PFSK-1 (cell line): ENCODE results near the gene DHX35.

Source experiments
- FOXP2 ChIP-seq: optimal IDR thresholded peaks from 2 replicates; pipeline ENCODE3; 2011; ENCODE audit warnings: borderline replicate concordance, control low read depth, inconsistent platforms; ENCODE audit not compliant: insufficient read depth; ENCODE audit errors: extremely low read length, extremely low read depth
- POLR2AphosphoS5 ChIP-seq: IDR thresholded peaks from 2 replicates; pipeline ENCODE4 v1.6.1; 2012; ENCODE audit warnings: low read depth, mild to moderate bottlenecking, control low read depth, low read length, moderate library complexity
- REST ChIP-seq, 2 experiments: IDR thresholded peaks; 2 replicates each; pipeline versions ENCODE4 v1.6.1 to v1.8.0; 2011 to 2012; ENCODE audit warnings: low read depth in 2 of 2, low read length in 2 of 2, control low read depth in 1 of 2, inconsistent platforms in 1 of 2, mild to moderate bottlenecking in 1 of 2, moderate library complexity in 1 of 2; ENCODE audit not compliant: insufficient read depth in 1 of 2
- SIN3A ChIP-seq: IDR thresholded peaks from 2 replicates; pipeline ENCODE4 v1.6.1; 2012; ENCODE audit warnings: mild to moderate bottlenecking, low read length, moderate library complexity, borderline replicate concordance; ENCODE audit not compliant: insufficient read depth
- TAF1 ChIP-seq: IDR thresholded peaks from 2 replicates; pipeline ENCODE4 v1.6.1; 2012; ENCODE audit warnings: low read length, control low read depth, borderline replicate concordance; ENCODE audit not compliant: insufficient read depth

Gene DHX35

GRCh38 chr20:38947931-38948362, 14.2 kb upstream of the DHX35 start:
- TF ChIP-seq REST (IDR thresholded peaks at IDR 0.05; ENCODE audit: insufficient read depth in 1 of 2, low read depth in 2 of 2, low read length in 2 of 2) (no peak), POLR2AphosphoS5 (no peak), TAF1 (no peak), FOXP2 (no peak), SIN3A (no peak)

- no peak for TF ChIP-seq POLR2AphosphoS5
- TF ChIP-seq TAF1: no peak
- no peak for TF ChIP-seq REST (IDR thresholded peaks at IDR 0.05; ENCODE audit: insufficient read depth in 1 of 2, low read depth in 2 of 2, low read length in 2 of 2)
- TF ChIP-seq FOXP2: no peak
- TF ChIP-seq SIN3A: no peak
Measured at GRCh38 chr20:38950254-38950653, 11.9 kb upstream of the DHX35 start.

DNA sequence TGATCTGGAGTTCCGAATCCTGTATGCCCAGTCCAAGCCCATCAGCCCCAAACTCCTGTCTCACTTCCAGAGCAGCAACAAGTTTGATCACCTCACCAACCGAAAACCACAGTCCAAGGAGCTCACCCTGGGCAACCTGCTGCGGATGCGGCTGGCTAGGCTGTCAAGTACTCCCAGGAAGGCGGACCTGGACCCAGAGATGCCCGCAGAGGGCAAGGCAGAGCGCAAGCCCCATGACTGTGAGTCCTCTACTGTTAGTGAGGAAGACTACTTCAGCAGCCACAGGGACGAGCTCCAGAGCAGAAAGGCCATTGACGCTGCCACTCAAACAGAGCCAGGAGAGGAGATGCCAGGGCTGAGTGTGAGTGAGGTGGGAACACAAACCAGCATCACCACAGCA, 10.5 kb upstream of the DHX35 start:
- no peak for TF ChIP-seq REST (IDR thresholded peaks at IDR 0.05; ENCODE audit: insufficient read depth in 1 of 2, low read depth in 2 of 2, low read length in 2 of 2)
- no peak for TF ChIP-seq SIN3A
- no peak for TF ChIP-seq FOXP2
- no peak for TF ChIP-seq TAF1
- no peak for TF ChIP-seq POLR2AphosphoS5

DNA sequence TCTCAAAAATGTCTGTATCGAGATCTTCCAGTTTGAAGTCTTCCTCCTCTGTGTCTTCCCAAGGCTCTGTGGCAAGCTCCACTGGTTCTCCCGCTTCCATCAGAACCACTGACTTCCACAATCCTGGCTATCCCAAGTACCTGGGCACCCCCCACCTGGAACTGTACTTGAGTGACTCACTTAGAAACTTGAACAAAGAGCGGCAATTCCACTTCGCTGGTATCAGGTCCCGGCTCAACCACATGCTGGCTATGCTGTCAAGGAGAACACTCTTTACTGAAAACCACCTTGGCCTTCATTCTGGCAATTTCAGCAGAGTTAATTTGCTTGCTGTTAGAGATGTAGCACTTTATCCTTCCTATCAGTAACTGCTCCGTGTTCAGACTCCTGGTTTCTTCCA, 10.0 kb upstream of the DHX35 start:
- no peak for TF ChIP-seq SIN3A
- no peak for TF ChIP-seq REST (IDR thresholded peaks at IDR 0.05; ENCODE audit: insufficient read depth in 1 of 2, low read depth in 2 of 2, low read length in 2 of 2)
- TF ChIP-seq TAF1: no peak
- no peak for TF ChIP-seq FOXP2
- no peak for TF ChIP-seq POLR2AphosphoS5
